Panc1 (cell line): ENCODE data around the gene RFTN1. TPM values are rescaled to one million over a fixed set of nuclear protein-coding genes. Genes with fewer than 3 reads are reported as not detected.

ENCODE experiments used
- ATAC-seq: fragments of 200-7000 bp; cut with Tn5 transposase; 2 replicates; pipeline ENCODE4 v1.9.1; 2020; ENCODE audit warnings: mild to moderate bottlenecking, moderate library complexity
- BruUV-seq: library from RNA; stranded (reverse); fragments of 400-500 nt; replicated peaks from 2 replicates; lab custom pipeline; 2021; lab: Mats Ljungman, UMichigan
- CTCF ChIA-PET: fragments of 300-600 bp; sonication (Branson Sonifier 250); formaldehyde crosslinking; loops from one replicate; lab custom pipeline; 2022; ENCODE audit warnings: antibody characterized with exemption; lab: Charles Lee
- POLR2A ChIA-PET: fragments of 300-600 bp; sonication (Branson Sonifier 250); formaldehyde crosslinking; loops from one replicate; lab custom pipeline; 2022; ENCODE audit warnings: antibody characterized with exemption; lab: Charles Lee
- DNase-seq: peaks from one replicate; pipeline ENCODE4 v3.0.0-alpha.2; 2010; ENCODE audit warnings: low read depth, low spot score
- H3K27ac ChIP-seq: 2 replicates; pipeline ENCODE4 v1.5.1; 2011; ENCODE audit warnings: mild to moderate bottlenecking, low read length, inconsistent platforms
- H3K27me3 ChIP-seq: fragments of 200-500 bp; sonication (Bioruptor generic); 2 replicates; pipeline ENCODE4 v1.6.0; 2014; ENCODE audit warnings: low read length, inconsistent platforms; ENCODE audit not compliant: control insufficient read depth, insufficient read depth
- H3K36me3 ChIP-seq: fragments of 200-500 bp; sonication (Bioruptor generic); 2 replicates; pipeline ENCODE4 v1.5.1; 2014; ENCODE audit warnings: inconsistent platforms, mild to moderate bottlenecking, low read length, moderate library complexity; ENCODE audit not compliant: control insufficient read depth, insufficient read depth
- H3K4me1 ChIP-seq: 2 replicates; pipeline ENCODE4 v1.5.1; 2011; ENCODE audit warnings: inconsistent platforms, mild to moderate bottlenecking, low read length, moderate library complexity; ENCODE audit not compliant: control insufficient read depth, insufficient read depth
- H3K4me3 ChIP-seq, 2 experiments: 2 replicates each; pipeline ENCODE4 v1.5.1; 2011 to 2012; ENCODE audit warnings: low read depth in 2 of 2, low read length in 2 of 2, mild to moderate bottlenecking in 2 of 2, inconsistent platforms in 1 of 2, moderate library complexity in 1 of 2
- H3K9me3 ChIP-seq: fragments of 200-500 bp; sonication (Bioruptor generic); 2 replicates; pipeline ENCODE4 v1.5.1; 2014; ENCODE audit warnings: low read depth, mild to moderate bottlenecking, inconsistent platforms, low read length, moderate library complexity; ENCODE audit not compliant: control insufficient read depth, insufficient read depth
- POLR2AphosphoS5 ChIP-seq: IDR thresholded peaks from 2 replicates; pipeline ENCODE4 v1.6.1; 2012; ENCODE audit warnings: mild to moderate bottlenecking, low read depth, low read length, moderate library complexity
- SIN3A ChIP-seq: IDR thresholded peaks from 2 replicates; pipeline ENCODE4 v1.6.1; 2012; ENCODE audit warnings: low read depth, mild to moderate bottlenecking, low read length, moderate library complexity, borderline replicate concordance; ENCODE audit not compliant: insufficient read depth
- TCF7L2 ChIP-seq: IDR thresholded peaks from 2 replicates; pipeline ENCODE4 v1.6.1; 2011; ENCODE audit warnings: mild to moderate bottlenecking, low read depth, low read length, inconsistent platforms
- in situ Hi-C: cut with HindIII; loops from 2 replicates; pipeline ENCODE4 v1.10.0; 2016; ENCODE audit warnings: low sequenced_read_pairs, low pct_unique_long_range_greater_than_20kb
- intact Hi-C: fragments of 100-400 bp; cut with micrococcal nuclease; formaldehyde crosslinking; loops from one replicate; pipeline ENCODE4 v1.10.0; 2022; ENCODE audit not compliant: unreplicated experiment
- total RNA-seq: library from RNA; stranded (reverse); gene quantifications from one replicate; pipeline ENCODE4 v1.2.1, GENCODE V29; 2021; ENCODE audit not compliant: unreplicated experiment
- TF ChIP-seq, protein P1 (sequence below): fragments of 450-650 bp; IDR thresholded peaks from 2 replicates; pipeline ENCODE4 v1.5.1; 2017; ENCODE audit warnings: mild to moderate bottlenecking
- TF ChIP-seq, protein P2 (sequence below), 2 experiments: IDR thresholded peaks; 2 replicates each; pipeline ENCODE4 v1.6.1; 2011 to 2012; ENCODE audit warnings: low read depth in 2 of 2, control low read depth in 1 of 2, low read length in 1 of 2, mild to moderate bottlenecking in 1 of 2, moderate library complexity in 1 of 2; ENCODE audit not compliant: insufficient read depth in 1 of 2

The RFTN1 gene
- total RNA-seq, 1 experiment from 2014 or later: 0.90 TPM

DNA sequence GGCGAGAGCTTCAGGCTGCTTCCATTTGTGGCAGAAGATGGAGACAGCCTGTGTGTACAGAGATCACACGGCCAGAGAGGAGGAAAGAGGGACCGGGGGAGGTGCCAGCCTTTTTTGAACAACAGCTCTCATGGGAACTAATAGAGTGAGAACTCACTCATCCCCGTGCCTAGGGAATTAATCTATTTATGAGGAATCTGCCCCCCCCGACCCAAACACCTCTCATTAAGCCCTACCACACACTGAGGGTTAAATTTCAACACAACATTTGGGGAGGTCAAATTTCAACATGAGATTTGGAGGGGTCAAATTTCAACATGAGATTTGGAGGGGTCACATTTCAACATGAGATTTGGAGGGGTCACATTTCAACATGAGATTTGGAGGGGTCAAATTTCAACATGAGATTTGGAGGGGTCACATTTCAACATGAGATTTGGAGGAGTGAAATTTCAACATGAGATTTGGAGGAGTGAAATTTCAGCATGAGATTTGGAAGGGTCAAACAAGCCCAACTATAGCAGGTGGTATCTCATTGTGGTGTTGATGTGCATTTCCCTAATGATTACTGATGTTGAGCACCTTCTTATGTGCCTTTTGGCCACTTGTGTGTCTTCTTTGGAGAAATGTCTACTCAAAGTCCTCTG, 20.6 kb upstream of the RFTN1 start:
- no peak for ATAC-seq
- ChIA-PET CTCF (no interaction called here), POLR2A (no interaction called here)
- intact Hi-C loops (no loop called here), in situ Hi-C loops (no loop called here)
- Histone ChIP-seq H3K9me3 (no peaks in the 10 kb centered on the region), H3K36me3 (no peaks in the 10 kb centered on the region), H3K4me3 (no peak overlapping the region), H3K4me1 (no peaks in the 10 kb centered on the region), H3K27me3 (peaks cover 7% of the 10 kb centered on the region), H3K27ac (no peak overlapping the region)
- TF ChIP-seq, protein P1, sequence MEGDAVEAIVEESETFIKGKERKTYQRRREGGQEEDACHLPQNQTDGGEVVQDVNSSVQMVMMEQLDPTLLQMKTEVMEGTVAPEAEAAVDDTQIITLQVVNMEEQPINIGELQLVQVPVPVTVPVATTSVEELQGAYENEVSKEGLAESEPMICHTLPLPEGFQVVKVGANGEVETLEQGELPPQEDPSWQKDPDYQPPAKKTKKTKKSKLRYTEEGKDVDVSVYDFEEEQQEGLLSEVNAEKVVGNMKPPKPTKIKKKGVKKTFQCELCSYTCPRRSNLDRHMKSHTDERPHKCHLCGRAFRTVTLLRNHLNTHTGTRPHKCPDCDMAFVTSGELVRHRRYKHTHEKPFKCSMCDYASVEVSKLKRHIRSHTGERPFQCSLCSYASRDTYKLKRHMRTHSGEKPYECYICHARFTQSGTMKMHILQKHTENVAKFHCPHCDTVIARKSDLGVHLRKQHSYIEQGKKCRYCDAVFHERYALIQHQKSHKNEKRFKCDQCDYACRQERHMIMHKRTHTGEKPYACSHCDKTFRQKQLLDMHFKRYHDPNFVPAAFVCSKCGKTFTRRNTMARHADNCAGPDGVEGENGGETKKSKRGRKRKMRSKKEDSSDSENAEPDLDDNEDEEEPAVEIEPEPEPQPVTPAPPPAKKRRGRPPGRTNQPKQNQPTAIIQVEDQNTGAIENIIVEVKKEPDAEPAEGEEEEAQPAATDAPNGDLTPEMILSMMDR: no peak
- TF ChIP-seq, protein P2, sequence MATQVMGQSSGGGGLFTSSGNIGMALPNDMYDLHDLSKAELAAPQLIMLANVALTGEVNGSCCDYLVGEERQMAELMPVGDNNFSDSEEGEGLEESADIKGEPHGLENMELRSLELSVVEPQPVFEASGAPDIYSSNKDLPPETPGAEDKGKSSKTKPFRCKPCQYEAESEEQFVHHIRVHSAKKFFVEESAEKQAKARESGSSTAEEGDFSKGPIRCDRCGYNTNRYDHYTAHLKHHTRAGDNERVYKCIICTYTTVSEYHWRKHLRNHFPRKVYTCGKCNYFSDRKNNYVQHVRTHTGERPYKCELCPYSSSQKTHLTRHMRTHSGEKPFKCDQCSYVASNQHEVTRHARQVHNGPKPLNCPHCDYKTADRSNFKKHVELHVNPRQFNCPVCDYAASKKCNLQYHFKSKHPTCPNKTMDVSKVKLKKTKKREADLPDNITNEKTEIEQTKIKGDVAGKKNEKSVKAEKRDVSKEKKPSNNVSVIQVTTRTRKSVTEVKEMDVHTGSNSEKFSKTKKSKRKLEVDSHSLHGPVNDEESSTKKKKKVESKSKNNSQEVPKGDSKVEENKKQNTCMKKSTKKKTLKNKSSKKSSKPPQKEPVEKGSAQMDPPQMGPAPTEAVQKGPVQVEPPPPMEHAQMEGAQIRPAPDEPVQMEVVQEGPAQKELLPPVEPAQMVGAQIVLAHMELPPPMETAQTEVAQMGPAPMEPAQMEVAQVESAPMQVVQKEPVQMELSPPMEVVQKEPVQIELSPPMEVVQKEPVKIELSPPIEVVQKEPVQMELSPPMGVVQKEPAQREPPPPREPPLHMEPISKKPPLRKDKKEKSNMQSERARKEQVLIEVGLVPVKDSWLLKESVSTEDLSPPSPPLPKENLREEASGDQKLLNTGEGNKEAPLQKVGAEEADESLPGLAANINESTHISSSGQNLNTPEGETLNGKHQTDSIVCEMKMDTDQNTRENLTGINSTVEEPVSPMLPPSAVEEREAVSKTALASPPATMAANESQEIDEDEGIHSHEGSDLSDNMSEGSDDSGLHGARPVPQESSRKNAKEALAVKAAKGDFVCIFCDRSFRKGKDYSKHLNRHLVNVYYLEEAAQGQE (IDR thresholded peaks at IDR 0.05; ENCODE audit: insufficient read depth in 1 of 2, low read depth in 2 of 2, low read length in 1 of 2): no peak
- TF ChIP-seq TCF7L2 (no peak), SIN3A (no peak), POLR2AphosphoS5 (no peak)
- BruUV-seq: no TSS peak
- no peak for DNase-seq

DNA sequence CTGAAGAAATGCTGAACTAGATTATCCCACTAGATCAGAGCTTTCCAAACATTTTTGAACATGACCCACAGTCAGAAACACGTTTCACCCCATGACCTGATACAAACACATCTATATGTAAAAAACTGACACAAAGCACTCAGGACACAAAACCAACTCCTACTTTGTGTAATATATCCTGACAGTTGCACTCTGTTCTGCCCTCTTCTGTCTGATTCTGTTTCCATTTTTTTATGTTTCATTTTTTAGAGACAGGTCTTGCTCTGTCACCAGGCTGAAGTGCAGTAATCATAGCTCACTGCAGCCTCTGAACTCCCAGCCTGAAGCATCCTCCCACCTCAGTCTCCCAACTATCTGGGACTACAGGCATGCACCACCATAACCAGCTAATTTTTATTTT, 15.8 kb upstream of the RFTN1 start:
- H3K4me1 ChIP-seq: no peaks in the 10 kb centered on the region
- H3K36me3 ChIP-seq: no peaks in the 10 kb centered on the region
- no peak for ATAC-seq
- TF ChIP-seq POLR2AphosphoS5: no peak
- TF ChIP-seq, protein P1: no peak; the same call in 1 of the 2 replicates
- TF ChIP-seq, protein P2 (IDR thresholded peaks at IDR 0.05; ENCODE audit: insufficient read depth in 1 of 2, low read depth in 2 of 2, low read length in 1 of 2): no peak
- no peak for TF ChIP-seq TCF7L2
- TF ChIP-seq SIN3A: no peak
- ChIA-PET CTCF (interaction anchor here (0.6 kb wide), 1 partner anchor 12 kb away, joined by 6 read pairs; no protein-coding TSS in a partner anchor), POLR2A (no interaction called here)
- intact Hi-C loops (no loop called here), in situ Hi-C loops (no loop called here)
- no peak for DNase-seq
- H3K27ac ChIP-seq: no peak overlapping the region
- H3K9me3 ChIP-seq: no peaks in the 10 kb centered on the region
- H3K4me3 ChIP-seq: no peak overlapping the region
- BruUV-seq: no TSS peak
- peaks cover 7% of the 10 kb centered on the region for H3K27me3 ChIP-seq
